Left lung (tissue), 10 donors: ENCODE results near the gene DGCR8. TPM values are rescaled to one million over a fixed set of nuclear protein-coding genes. Genes with fewer than 3 reads are reported as not detected.

Experiments used
- ATAC-seq: fragments of 200-7000 bp; cut with Tn5 transposase; one replicate; pipeline ENCODE4 v1.9.1; 2020; ENCODE audit warnings: moderate library complexity
- DNase-seq, 4 donors: peaks; one replicate each; pipeline ENCODE4 v3.0.0-alpha.2; 2013 to 2020
- H3K27ac ChIP-seq, 2 donors: fragments of 200-600 bp; sonication (generic) in 1 of 2; one replicate each; pipeline versions ENCODE4 v1.5.0 to v1.8.0; 2020 to 2021
- H3K27me3 ChIP-seq, 2 donors: fragments of 200-600 bp; sonication (generic) in 1 of 2; one replicate each; pipeline versions ENCODE4 v1.5.0 to v1.8.0; 2020 to 2021
- H3K36me3 ChIP-seq, 2 donors: fragments of 200-600 bp; sonication (generic) in 1 of 2; one replicate each; pipeline versions ENCODE4 v1.5.0 to v1.8.0; 2020 to 2021
- H3K4me1 ChIP-seq, 2 donors: fragments of 200-600 bp; one replicate each; pipeline ENCODE4 v1.8.0; 2021
- H3K4me3 ChIP-seq, 2 donors: fragments of 200-600 bp; sonication (generic) in 1 of 2; one replicate each; pipeline versions ENCODE4 v1.5.0 to v1.8.0; 2020 to 2021; ENCODE audit warnings: mild to moderate bottlenecking in 1 of 2
- H3K9me3 ChIP-seq, 2 donors: fragments of 200-600 bp; sonication (generic) in 1 of 2; one replicate each; pipeline versions ENCODE4 v1.5.0 to v1.8.0; 2020 to 2021
- CTCF ChIP-seq, 2 donors: fragments of 200-600 bp; sonication (generic) in 1 of 2; IDR thresholded peaks; one replicate each; pipeline versions ENCODE4 v1.5.0 to v1.8.0; 2021; ENCODE audit warnings: antibody characterized with exemption in 2 of 2
- intact Hi-C, 2 donors: fragments of 100-400 bp; cut with DNase I; formaldehyde crosslinking; loops; one replicate each; pipeline versions ENCODE4 v1.11.2 to v1.14.2; 2022
- polyA plus RNA-seq, 6 donors: library from polyadenylated mRNA; unstranded; fragments of 120-200 nt; gene quantifications; one replicate each; pipeline ENCODE4 v1.2.1, GENCODE V29; 2013; ENCODE audit not compliant: insufficient read length in 6 of 6
- total RNA-seq, 2 donors: library from RNA; stranded (reverse); fragmentation: NEBNext Ultra II Directional; extraction: Animal tissue kit (Norgen Biotek cat#: 25700); gene quantifications; one replicate each; pipeline ENCODE4 v1.2.1, GENCODE V29; 2021
- donor health status: DM: no; HTN: yes; CAD: no.
- donor health status: DM: no; HTN: no; CAD: no.

The DGCR8 gene
- total and polyA plus RNA-seq, 8 donors = 28.9 to 63.2 (median 44.5) TPM

GRCh38 chr22:20124083-20124787 lies 44.2 kb downstream of the DGCR8 start:
- Histone ChIP-seq H3K36me3 (peaks cover 0 to 80% of the 10 kb centered on the region in 2 donors), H3K4me3 (no peak overlapping the region), H3K9me3 (no peaks in the 10 kb centered on the region), H3K27me3 (no peaks in the 10 kb centered on the region), H3K27ac (no peak overlapping the region), H3K4me1 (peaks cover 0 to 13% of the 10 kb centered on the region in 2 donors)
- TF ChIP-seq CTCF (IDR thresholded peaks at IDR 0.05) = no peak
- intact Hi-C loops = no loop called here
- no peak for DNase-seq
- no peak for ATAC-seq

GRCh38 chr22:20125201-20126174 lies 45.4 kb downstream of the DGCR8 start:
- no peak overlapping the region for H3K4me3 ChIP-seq
- intact Hi-C loops = no loop called here
- H3K36me3 ChIP-seq = peaks cover 0 to 68% of the 10 kb centered on the region in 2 donors
- no peaks in the 10 kb centered on the region for H3K27me3 ChIP-seq
- no peak for DNase-seq
- H3K9me3 ChIP-seq = no peaks in the 10 kb centered on the region
- TF ChIP-seq CTCF (IDR thresholded peaks at IDR 0.05) = no peak
- peaks cover 3 to 8% of the 10 kb centered on the region in 2 donors for H3K4me1 ChIP-seq
- H3K27ac ChIP-seq = no peak overlapping the region
- no peak for ATAC-seq

- DNase-seq = no peak
- intact Hi-C loops = no loop called here
- no peaks in the 10 kb centered on the region for H3K9me3 ChIP-seq
- peaks cover 0 to 58% of the 10 kb centered on the region in 2 donors for H3K36me3 ChIP-seq
- H3K4me3 ChIP-seq = no peak overlapping the region
- H3K4me1 ChIP-seq = peaks cover 7 to 13% of the 10 kb centered on the region in 2 donors
- H3K27me3 ChIP-seq = no peaks in the 10 kb centered on the region
- ATAC-seq = no peak
- TF ChIP-seq CTCF (IDR thresholded peaks at IDR 0.05) = no peak
- no peak overlapping the region for H3K27ac ChIP-seq
These were observed 46.4 kb downstream of the DGCR8 start for GRCh38 chr22:20126284-20127029.

- no peak for DNase-seq
- peaks cover 8 to 18% of the 10 kb centered on the region in 2 donors for H3K4me1 ChIP-seq
- no peak overlapping the region for H3K4me3 ChIP-seq
- intact Hi-C loops = no loop called here
- no peaks in the 10 kb centered on the region for H3K9me3 ChIP-seq
- no peak for ATAC-seq
- peaks cover 0 to 49% of the 10 kb centered on the region in 2 donors for H3K36me3 ChIP-seq
- TF ChIP-seq CTCF (IDR thresholded peaks at IDR 0.05) = no peak
- no peak overlapping the region for H3K27ac ChIP-seq
- no peaks in the 10 kb centered on the region for H3K27me3 ChIP-seq
These were observed 47.4 kb downstream of the DGCR8 start for GRCh38 chr22:20127318-20127868.
